ENCODE results near the gene FAM163B. TPM values are rescaled to one million over a fixed set of nuclear protein-coding genes. Genes with fewer than 3 reads are reported as not detected.

The FAM163B gene
- polyA plus RNA-seq, 3 donors from 2014 or later = not detected

DNA sequence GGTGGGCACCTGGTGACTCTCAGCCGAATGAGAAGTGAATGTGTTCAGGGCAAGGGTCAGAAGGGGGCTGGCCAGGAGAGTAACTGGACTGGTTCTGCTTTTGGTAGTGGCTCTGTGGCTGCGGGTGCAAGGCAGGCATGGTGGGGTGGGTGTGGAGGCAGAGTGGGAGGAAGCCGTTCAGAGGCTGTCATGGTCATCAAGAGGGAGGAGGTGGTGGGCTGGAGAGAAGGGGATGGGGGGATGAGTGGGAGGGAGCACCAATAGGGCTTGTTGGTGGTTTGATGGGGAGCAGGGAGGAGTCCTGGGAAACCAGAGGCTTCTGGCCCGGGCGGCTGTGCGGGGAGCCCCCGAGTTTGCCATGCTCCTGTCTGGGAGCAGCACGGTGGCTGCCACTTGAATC lies 13.3 kb downstream of the FAM163B start:
- Mint-ChIP-seq H3K9me3 (peaks cover 3 to 14% (median 10%) of the 10 kb centered on the region in 6 donors), H3K27ac (no peak overlapping the region), H3K4me3 (no peak overlapping the region), H3K4me1 (no peaks in the 10 kb centered on the region), H3K36me3 (peaks cover 3 to 6% (median 4%) of the 10 kb centered on the region in 3 donors), H3K27me3 (ENCODE audit: low read depth in 3 of 3) (peaks cover 0 to 10% (median 2%) of the 10 kb centered on the region in 3 donors)
- DNase-seq = no peak

- H3K27me3 Mint-ChIP-seq (ENCODE audit: low read depth in 3 of 3) = peaks cover 0 to 10% (median 2%) of the 10 kb centered on the region in 3 donors
- no peak overlapping the region for H3K4me3 Mint-ChIP-seq
- no peaks in the 10 kb centered on the region for H3K4me1 Mint-ChIP-seq
- peaks cover 3 to 6% (median 4%) of the 10 kb centered on the region in 3 donors for H3K36me3 Mint-ChIP-seq
- peaks cover 3 to 14% (median 10%) of the 10 kb centered on the region in 6 donors for H3K9me3 Mint-ChIP-seq
- DNase-seq = no peak
- H3K27ac Mint-ChIP-seq = no peak overlapping the region
These were observed 14.9 kb downstream of the FAM163B start for GRCh38 chr9:133594310-133594709.

- H3K4me1 Mint-ChIP-seq = no peaks in the 10 kb centered on the region
- H3K27me3 Mint-ChIP-seq (ENCODE audit: low read depth in 3 of 3) = peaks cover 0 to 10% (median 2%) of the 10 kb centered on the region in 3 donors
- no peak overlapping the region for H3K4me3 Mint-ChIP-seq
- no peak for DNase-seq
- no peak overlapping the region for H3K27ac Mint-ChIP-seq
- peaks cover 3 to 14% (median 10%) of the 10 kb centered on the region in 6 donors for H3K9me3 Mint-ChIP-seq
- H3K36me3 Mint-ChIP-seq = peaks cover 3 to 6% (median 4%) of the 10 kb centered on the region in 3 donors
These were observed 15.5 kb downstream of the FAM163B start for GRCh38 chr9:133593587-133594253.

DNA sequence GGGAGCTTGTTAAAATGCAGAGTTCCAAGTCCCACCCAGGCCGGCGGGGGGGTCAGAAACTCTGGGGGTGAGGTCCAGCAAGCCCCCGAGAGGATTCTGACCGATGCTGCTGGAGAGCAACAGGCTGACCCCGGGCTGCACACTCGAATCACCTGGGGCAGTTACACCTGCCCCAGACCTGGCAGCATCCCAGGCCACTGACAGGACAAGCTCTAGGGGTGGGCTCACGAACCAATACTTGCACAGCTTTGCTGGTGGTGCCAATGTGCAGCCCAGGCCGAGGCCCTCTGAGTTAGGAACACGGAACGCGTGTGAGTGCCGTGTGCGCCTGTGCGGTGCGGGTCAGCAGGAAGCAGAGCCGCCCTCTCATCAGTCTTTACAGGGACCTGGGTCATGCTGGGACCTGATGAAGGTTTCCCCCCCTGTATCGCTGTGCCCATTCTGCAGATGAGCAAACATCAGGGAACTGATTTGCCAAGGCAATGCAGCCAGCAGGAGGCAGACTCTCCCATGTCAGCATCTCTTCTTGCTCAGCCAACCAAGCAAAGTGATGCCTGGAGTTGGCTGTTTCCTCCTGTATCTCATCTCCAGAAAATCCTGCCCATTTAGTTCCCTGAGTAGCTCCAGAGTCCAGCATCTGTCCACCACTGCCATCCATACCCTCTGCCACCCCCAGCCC lies 16.3 kb downstream of the FAM163B start:
- Mint-ChIP-seq H3K4me1 (no peaks in the 10 kb centered on the region), H3K27me3 (ENCODE audit: low read depth in 3 of 3) (peaks cover 0 to 10% (median 2%) of the 10 kb centered on the region in 3 donors), H3K9me3 (peaks cover 3 to 12% (median 9%) of the 10 kb centered on the region in 6 donors), H3K27ac (no peak overlapping the region), H3K4me3 (no peak overlapping the region), H3K36me3 (peaks cover 3 to 6% (median 4%) of the 10 kb centered on the region in 3 donors)
- DNase-seq = no peak

GRCh38 chr9:133591985-133592384 lies 17.2 kb downstream of the FAM163B start:
- Mint-ChIP-seq H3K27ac (no peak overlapping the region), H3K27me3 (ENCODE audit: low read depth in 3 of 3) (peaks cover 0 to 4% (median 0%) of the 10 kb centered on the region in 3 donors), H3K4me1 (no peaks in the 10 kb centered on the region), H3K4me3 (no peak overlapping the region), H3K9me3 (peaks cover 0 to 4% (median 1%) of the 10 kb centered on the region in 6 donors), H3K36me3 (peaks cover 0 to 1% (median 0%) of the 10 kb centered on the region in 3 donors)
- DNase-seq = no peak

- Mint-ChIP-seq H3K9me3 (no peaks in the 10 kb centered on the region), H3K4me3 (no peak overlapping the region), H3K36me3 (no peaks in the 10 kb centered on the region), H3K27me3 (ENCODE audit: low read depth in 3 of 3) (peaks cover 0 to 4% (median 2%) of the 10 kb centered on the region in 3 donors), H3K27ac (no peak overlapping the region), H3K4me1 (no peaks in the 10 kb centered on the region)
- DNase-seq = no peak
These were observed 17.9 kb downstream of the FAM163B start for GRCh38 chr9:133591116-133591910.

GRCh38 chr9:133590231-133590855 lies 18.8 kb downstream of the FAM163B start:
- Mint-ChIP-seq H3K36me3 (no peaks in the 10 kb centered on the region), H3K27ac (no peak overlapping the region), H3K27me3 (ENCODE audit: low read depth in 3 of 3) (peaks cover 0 to 2% (median 2%) of the 10 kb centered on the region in 3 donors), H3K4me1 (no peaks in the 10 kb centered on the region), H3K4me3 (no peak overlapping the region), H3K9me3 (no peaks in the 10 kb centered on the region)
- DNase-seq = no peak

DNA sequence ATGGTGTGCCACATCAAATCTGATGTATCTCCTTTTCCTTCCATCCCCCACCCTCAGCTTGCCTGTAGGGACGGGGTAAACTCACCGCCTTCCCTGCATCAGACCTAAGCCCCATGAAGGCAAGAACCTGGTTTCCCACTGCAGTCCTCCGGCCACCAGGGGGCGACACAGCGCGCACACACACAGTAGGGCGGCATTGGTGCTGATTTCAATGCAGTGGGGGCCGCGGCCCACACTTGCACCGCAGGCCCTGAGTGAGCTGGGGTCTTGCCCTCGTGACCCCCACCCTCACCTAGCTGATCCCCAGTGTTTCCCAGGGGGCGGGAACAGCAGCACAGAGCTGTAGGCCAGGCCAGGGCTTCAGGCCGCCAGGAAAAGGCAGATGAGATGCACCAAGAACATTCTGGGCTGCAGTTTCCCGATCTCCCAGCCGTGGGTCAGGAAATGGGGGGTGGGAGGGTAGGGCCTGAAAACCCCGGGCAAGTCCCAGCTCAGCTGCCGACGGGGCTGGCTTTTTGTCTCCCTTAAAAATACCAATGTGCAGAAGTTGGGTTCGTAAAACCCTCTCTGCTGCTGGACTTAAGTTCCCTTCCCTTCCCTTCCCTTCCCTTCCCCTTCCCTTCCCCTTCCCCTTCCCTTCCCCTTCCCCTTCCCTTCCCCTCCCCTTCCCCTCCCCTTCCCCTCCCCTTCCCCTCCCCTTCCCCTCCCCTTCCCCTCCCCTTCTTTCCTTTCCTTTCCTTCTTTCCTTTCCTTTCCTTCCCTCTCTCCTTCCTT lies 19.5 kb downstream of the FAM163B start:
- Mint-ChIP-seq H3K27ac (no peak overlapping the region), H3K27me3 (ENCODE audit: low read depth in 3 of 3) (peaks cover 0 to 2% (median 2%) of the 10 kb centered on the region in 3 donors), H3K4me3 (no peak overlapping the region), H3K36me3 (no peaks in the 10 kb centered on the region), H3K9me3 (no peaks in the 10 kb centered on the region), H3K4me1 (no peaks in the 10 kb centered on the region)
- no peak for DNase-seq

DNA sequence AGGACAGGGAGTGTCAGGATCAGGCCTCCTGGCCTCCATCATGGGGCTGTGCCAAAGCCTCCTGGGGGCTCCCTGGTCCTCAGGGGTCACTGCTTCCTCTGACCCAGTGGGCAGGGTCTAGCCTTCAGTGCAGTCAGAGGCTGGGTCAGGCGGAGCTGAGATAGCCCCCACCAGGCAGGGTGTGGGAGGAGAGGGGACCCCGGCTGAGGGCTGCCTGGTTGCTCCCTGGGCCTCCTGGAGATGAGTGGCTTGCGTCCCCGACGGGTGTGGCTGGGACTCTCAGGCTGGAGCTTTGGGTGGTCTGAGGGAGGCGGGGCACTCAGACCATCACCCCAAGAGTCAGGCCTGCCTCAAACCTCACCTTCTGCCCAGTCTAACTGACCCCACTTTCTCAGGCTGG lies 21.7 kb downstream of the FAM163B start:
- Mint-ChIP-seq H3K36me3 (no peaks in the 10 kb centered on the region), H3K9me3 (no peaks in the 10 kb centered on the region), H3K4me1 (no peaks in the 10 kb centered on the region), H3K27me3 (ENCODE audit: low read depth in 3 of 3) (peaks cover 2 to 5% (median 5%) of the 10 kb centered on the region in 3 donors), H3K27ac (no peak overlapping the region), H3K4me3 (no peak overlapping the region)
- DNase-seq = no peak

- Mint-ChIP-seq H3K4me3 (no peak overlapping the region), H3K27me3 (ENCODE audit: low read depth in 3 of 3) (peaks cover 2 to 9% (median 5%) of the 10 kb centered on the region in 3 donors), H3K27ac (no peak overlapping the region), H3K36me3 (no peaks in the 10 kb centered on the region), H3K4me1 (no peaks in the 10 kb centered on the region), H3K9me3 (no peaks in the 10 kb centered on the region)
- no peak for DNase-seq
These were observed 22.1 kb downstream of the FAM163B start for GRCh38 chr9:133587051-133587450.

GRCh38 chr9:133585481-133586351 lies 23.5 kb downstream of the FAM163B start:
- no peak overlapping the region for H3K4me3 Mint-ChIP-seq
- H3K27ac Mint-ChIP-seq = no peak overlapping the region
- H3K27me3 Mint-ChIP-seq (ENCODE audit: low read depth in 3 of 3) = peaks cover 7 to 9% (median 8%) of the 10 kb centered on the region in 3 donors

More at GRCh38 chr9:133585481-133586351, 23.5 kb downstream of the FAM163B start:
- Mint-ChIP-seq H3K9me3 (no peaks in the 10 kb centered on the region), H3K36me3 (no peaks in the 10 kb centered on the region), H3K4me1 (no peaks in the 10 kb centered on the region)
- DNase-seq = no peak

All from immature natural killer cell (primary cell).